T-helper 17 cell (primary cell): ENCODE measurements around the gene SHC4. TPM values are rescaled to one million over a fixed set of nuclear protein-coding genes. Genes with fewer than 3 reads are reported as not detected.
"Not testable (repeated sequence)": the region's sequence is repeated elsewhere in the genome, so short reads cannot be mapped to it uniquely, and the experiment has no call there.

Experiments used
- ATAC-seq: fragments of 150-1000 bp; cut with Tn5 transposase; 2 replicates; pipeline ENCODE4 v1.10.0; 2021; ENCODE audit warnings: mild to moderate bottlenecking, moderate library complexity
- DNase-seq, 3 donors: peaks; one replicate each; pipeline versions ENCODE4 v3.0.0 to v3.0.0-alpha.2; 2020 to 2021
- H3K9me3 ChIP-seq: one replicate; pipeline ENCODE4 v1.7.0; 2013; ENCODE audit warnings: low read length, mild to moderate bottlenecking; ENCODE audit not compliant: control insufficient read depth, poor library complexity, severe bottlenecking
- H3K27ac Mint-ChIP-seq: one replicate; pipeline ENCODE4 v1.8.0; 2022; ENCODE audit warnings: mild to moderate bottlenecking, moderate library complexity, mixed read lengths
- H3K27me3 Mint-ChIP-seq: one replicate; pipeline ENCODE4 v1.8.0; 2022; ENCODE audit warnings: mixed read lengths
- H3K36me3 Mint-ChIP-seq: one replicate; pipeline ENCODE4 v1.8.0; 2022; ENCODE audit warnings: low read depth, mixed read lengths
- H3K4me1 Mint-ChIP-seq: one replicate; pipeline ENCODE4 v1.8.0; 2022; ENCODE audit warnings: mild to moderate bottlenecking, mixed read lengths
- H3K4me3 Mint-ChIP-seq: one replicate; pipeline ENCODE4 v1.8.0; 2022; ENCODE audit warnings: mild to moderate bottlenecking, moderate library complexity, mixed read lengths
- total RNA-seq, 4 donors: library from RNA in 2 of 4; stranded (reverse) in 2 of 4; gene quantifications; one replicate each; pipeline ENCODE4 v1.2.3 and lab custom pipeline; 2022 to 2026

The SHC4 gene
- total RNA-seq, 2 donors from 2014 or later = 0.12 TPM; not detected in 1

DNA sequence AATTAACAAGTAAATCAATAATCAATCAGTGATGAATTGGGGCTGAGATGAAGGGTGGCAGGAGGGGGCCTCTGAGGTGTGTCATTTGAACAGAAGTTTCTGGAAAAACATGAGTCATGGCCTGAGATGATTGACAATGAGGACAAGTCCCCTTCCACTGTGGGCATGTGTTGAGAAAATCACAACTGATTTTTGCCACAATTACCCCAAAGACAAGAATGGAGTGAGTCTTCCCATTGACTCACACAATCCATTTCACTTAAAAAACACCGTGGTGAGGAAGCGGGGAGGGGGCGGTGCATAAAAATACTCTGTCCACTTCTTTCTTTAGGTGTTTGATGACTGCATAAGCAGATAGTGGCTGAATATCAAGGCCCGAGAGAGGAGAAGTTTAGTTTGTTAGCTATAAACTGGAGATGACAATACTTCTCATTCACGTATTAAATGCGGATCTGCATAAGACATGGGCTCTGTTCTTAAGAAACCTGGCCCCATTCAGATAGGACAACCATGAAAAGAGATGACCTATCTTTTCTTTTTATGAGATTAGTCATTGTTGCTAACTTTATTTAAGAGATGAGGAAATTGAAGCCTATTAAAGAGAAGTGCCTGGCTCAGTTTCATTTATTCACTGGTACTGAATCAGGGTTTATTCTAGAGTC, 34.7 kb downstream of the SHC4 start:
- H3K9me3 ChIP-seq = no peaks in the 10 kb centered on the region
- Mint-ChIP-seq H3K4me1 (no peaks in the 10 kb centered on the region), H3K27me3 (peaks cover 41% of the 10 kb centered on the region), H3K36me3 (peaks cover 5% of the 10 kb centered on the region), H3K27ac (no peak overlapping the region), H3K4me3 (no peak overlapping the region)
- ATAC-seq (no peak), DNase-seq (no peak)

DNA sequence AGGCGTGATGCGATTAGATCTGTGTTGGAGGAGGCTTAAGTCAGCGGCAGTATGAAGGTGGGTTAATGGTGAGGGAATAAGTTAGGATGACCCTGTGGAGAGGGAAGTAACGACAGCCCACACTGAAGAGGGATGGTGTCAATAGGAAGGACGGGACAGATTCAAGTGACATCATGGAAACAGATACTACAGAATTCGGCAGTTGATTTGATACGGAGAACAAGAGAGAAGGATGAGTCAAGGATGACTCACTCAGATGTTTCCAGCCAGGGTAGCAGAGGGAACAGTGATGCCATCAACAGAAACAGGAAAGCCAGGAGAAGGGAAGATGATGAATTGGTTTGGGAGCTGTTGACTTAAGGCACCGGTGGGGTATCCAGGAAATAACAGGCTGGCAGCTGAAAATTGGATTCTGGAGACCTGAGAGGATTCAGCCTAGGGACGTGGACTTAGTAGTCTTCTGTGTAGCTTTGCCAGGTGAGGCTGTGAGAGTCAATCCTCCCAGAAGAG, 38.0 kb downstream of the SHC4 start:
- Mint-ChIP-seq H3K4me1 (no peaks in the 10 kb centered on the region), H3K4me3 (no peak overlapping the region), H3K27ac (no peak overlapping the region), H3K36me3 (peaks cover 4% of the 10 kb centered on the region), H3K27me3 (peaks cover 43% of the 10 kb centered on the region)
- ATAC-seq (no peak), DNase-seq (no peak)
- H3K9me3 ChIP-seq = no peaks in the 10 kb centered on the region

DNA sequence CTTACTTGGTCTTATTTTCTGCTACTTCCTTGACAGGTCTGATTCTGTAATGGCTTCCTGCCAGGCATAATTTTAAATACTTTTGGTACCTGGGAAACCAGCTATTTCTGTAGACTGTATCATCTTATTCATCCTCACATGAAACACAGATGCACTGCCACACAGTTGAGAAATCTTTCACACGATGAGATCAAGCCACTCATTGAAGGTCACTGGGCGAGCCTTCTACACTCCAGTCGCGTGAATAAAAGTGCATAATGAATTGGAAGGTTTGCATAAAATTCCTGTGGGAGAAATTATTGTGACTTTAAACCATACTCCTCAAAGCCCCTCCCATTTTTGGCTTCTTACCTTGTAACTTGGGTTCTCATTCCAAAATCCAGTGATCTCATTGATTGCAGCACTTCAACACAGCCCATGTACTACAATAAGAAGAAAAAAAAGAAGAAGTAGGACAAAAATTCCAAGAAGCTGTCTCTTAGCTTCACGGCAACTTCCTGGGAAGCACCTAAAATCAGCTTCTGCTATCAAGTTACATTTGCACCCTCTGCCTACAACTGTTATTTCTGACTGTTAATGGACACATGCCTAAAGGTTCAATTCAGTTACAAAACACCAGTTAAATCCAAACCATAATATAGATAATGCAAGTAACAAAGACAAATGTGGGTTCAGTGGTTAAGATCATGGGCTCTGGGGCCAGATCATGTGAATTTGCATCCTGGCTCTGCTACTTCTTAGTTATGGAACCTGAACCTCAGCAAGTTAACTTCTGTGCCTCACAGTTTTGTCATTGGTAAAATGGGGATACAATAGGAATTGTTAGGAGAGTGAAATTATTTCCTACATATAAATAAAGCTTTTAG, 39.0 kb downstream of the SHC4 start:
- H3K4me1 Mint-ChIP-seq = no peaks in the 10 kb centered on the region
- no peak for ATAC-seq
- peaks cover 48% of the 10 kb centered on the region for H3K27me3 Mint-ChIP-seq
- peaks cover 6% of the 10 kb centered on the region for H3K36me3 Mint-ChIP-seq
- no peak overlapping the region for H3K4me3 Mint-ChIP-seq
- H3K9me3 ChIP-seq = no peaks in the 10 kb centered on the region
- DNase-seq = no peak
- no peak overlapping the region for H3K27ac Mint-ChIP-seq

DNA sequence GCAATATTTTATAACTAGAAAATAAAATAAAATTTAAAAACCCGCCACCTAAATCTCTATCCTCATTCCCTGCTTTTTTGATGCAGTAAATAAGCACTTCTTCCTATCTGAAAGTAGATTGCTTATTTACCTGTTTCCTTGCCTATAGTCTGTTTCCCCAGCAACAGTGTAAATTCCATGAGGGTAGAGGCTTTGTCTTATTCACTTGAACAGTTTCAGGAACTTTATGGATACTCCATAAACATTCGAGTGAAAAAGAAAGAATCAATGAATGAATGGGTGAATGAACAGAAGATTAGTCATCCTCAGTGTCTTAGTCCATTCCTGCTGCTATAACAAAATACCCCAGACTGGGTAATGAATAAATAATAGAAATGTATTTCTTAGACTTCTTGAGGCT, 41.7 kb downstream of the SHC4 start:
- ATAC-seq = no peak
- no peak for DNase-seq
- H3K4me1 Mint-ChIP-seq = no peaks in the 10 kb centered on the region

DNA sequence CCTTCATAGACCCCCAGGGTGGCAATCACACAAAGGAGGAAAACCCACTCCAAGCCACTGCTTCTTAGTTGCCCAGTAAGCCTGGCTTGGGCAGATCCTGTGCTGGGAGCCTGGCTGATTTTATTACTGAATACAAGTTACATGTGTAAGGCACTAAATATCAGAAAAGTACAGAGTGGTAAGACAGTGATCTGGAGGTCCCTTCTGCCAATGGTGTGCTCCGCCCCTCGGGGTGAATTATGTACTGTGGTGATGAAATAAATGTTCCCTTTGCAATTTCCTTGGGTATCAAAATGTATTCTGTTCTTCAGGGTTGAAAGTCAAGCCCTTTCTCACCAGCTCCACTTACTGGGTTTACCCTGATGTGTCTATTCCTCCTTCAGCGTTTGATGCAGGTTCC, 47.0 kb downstream of the SHC4 start:
- ATAC-seq (no peak), DNase-seq (no peak)
- peaks cover 32% of the 10 kb centered on the region for H3K27me3 Mint-ChIP-seq
- peaks cover 7% of the 10 kb centered on the region for H3K36me3 Mint-ChIP-seq
- no peak overlapping the region for H3K27ac Mint-ChIP-seq
- H3K4me1 Mint-ChIP-seq = no peaks in the 10 kb centered on the region
- no peak overlapping the region for H3K4me3 Mint-ChIP-seq
- H3K9me3 ChIP-seq = no peaks in the 10 kb centered on the region

More for the DNA sequence above, 41.7 kb downstream of the SHC4 start:
- Mint-ChIP-seq H3K36me3 (peaks cover 7% of the 10 kb centered on the region), H3K4me3 (no peak overlapping the region), H3K27me3 (peaks cover 51% of the 10 kb centered on the region), H3K27ac (no peak overlapping the region)
- H3K9me3 ChIP-seq = no peaks in the 10 kb centered on the region

DNA sequence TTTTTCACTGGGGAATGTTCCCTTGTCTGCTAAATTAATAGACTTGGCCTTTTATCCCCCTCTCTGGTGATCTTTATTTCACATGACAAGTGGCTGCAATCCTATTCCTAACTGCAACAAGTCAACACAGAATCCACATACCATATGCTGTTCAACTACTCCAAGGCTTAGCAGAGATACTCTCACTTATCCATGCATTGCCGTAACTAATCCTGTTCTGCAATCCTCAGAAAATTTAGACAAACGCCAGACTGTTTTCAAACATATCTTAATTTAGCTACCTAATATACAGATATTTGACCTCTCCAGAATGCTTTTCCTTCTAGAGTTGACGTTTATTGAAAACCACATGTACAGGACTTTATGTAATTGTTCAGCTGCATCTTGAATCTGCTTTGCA, 47.9 kb downstream of the SHC4 start:
- peaks cover 5% of the 10 kb centered on the region for H3K36me3 Mint-ChIP-seq
- H3K27me3 Mint-ChIP-seq = peaks cover 27% of the 10 kb centered on the region
- no peaks in the 10 kb centered on the region for H3K4me1 Mint-ChIP-seq

DNA sequence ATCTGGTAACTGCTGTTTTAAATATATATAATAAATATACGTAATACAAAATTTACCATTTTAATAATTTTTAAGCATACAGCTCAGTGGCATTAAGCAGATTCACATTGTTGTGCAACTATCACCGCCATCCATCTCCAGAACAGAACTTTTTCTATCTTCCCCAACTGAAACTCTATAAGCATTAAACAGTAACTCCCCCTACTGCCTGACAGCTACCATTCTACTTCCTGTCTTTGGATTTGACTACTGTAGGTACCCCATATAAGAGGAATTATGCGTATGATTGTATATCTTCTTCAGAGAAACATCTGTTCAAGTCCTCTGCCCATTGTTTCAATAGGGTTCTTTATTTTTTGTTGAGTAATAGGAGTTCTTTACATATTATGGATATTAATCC, 49.0 kb downstream of the SHC4 start:
- no peaks in the 10 kb centered on the region for H3K9me3 ChIP-seq
- Mint-ChIP-seq H3K36me3 (peaks cover 3% of the 10 kb centered on the region), H3K27me3 (peaks cover 22% of the 10 kb centered on the region), H3K4me1 (no peaks in the 10 kb centered on the region), H3K27ac (no peak overlapping the region), H3K4me3 (no peak overlapping the region)
- no peak for DNase-seq
- no peak for ATAC-seq

More for the DNA sequence above, 47.9 kb downstream of the SHC4 start:
- DNase-seq (no peak), ATAC-seq (no peak)
- H3K4me3 Mint-ChIP-seq = no peak overlapping the region
- no peaks in the 10 kb centered on the region for H3K9me3 ChIP-seq
- H3K27ac Mint-ChIP-seq = no peak overlapping the region

DNA sequence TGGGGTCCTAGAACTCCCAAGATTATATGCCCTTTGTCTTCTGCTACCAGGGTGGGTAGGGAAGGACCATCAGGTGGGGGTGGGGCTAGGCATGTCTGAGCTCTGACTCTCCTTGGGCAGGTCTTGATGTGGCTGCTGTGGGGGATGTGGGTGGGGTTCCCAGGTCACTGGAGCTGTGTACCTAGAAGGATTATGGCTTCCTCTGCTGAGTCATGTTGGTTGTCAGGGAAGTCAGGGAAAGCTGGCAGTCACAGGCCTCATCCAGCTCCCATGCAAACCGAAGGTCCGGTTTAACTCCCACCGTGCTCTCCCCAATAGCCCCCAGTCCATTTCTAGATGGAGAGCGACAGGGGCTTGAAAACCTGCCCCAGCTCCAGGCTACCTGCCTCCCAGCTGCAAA, 50.6 kb downstream of the SHC4 start:
- Mint-ChIP-seq H3K27me3 (peaks cover 12% of the 10 kb centered on the region), H3K4me1 (no peaks in the 10 kb centered on the region), H3K27ac (no peak overlapping the region), H3K4me3 (no peak overlapping the region), H3K36me3 (peaks cover under 1% of the 10 kb centered on the region)
- H3K9me3 ChIP-seq = no peaks in the 10 kb centered on the region
- DNase-seq (no peak), ATAC-seq (no peak)

DNA sequence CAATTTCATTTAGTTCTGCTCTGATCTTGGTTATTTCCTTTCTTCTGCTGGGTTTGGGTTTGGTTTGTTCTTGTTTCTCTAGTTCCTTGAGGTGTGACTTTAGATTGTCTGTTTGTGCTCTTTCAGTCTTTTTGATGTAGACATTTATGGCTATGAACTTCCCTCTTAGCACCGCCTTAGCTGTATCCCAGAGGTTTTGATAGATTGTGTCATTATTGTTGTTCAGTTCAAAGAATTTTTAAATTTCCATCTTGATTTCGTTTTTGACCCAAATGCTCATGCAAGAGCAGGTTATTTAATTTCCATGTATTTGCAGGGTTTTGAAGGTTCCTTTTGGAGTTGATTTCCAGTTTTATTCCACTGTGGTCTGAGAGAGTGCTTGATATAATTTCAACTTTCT, 53.2 kb downstream of the SHC4 start:
- not testable (repeated sequence) for H3K4me3 Mint-ChIP-seq, H3K9me3 ChIP-seq, H3K27ac Mint-ChIP-seq, ATAC-seq, DNase-seq, H3K4me1 Mint-ChIP-seq, H3K36me3 Mint-ChIP-seq, H3K27me3 Mint-ChIP-seq

DNA sequence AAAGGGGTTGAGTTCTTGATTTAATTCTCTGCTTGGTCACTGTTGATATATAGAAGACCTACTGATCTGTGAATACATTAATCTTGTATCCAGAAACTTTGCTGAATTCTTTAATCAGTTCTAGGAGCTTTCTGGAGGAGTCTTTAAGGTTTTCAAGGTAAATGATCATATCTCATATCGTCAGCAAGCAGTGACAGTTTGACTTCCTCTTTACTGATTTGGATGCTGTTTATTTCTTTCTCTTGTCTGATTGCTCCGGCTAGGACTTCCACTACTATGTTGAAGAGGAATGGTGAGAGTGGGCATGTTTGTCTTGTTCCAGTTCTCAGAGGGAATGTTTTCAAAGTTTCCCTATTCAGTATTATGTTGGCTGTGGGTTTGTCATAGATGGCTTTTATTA, 54.4 kb downstream of the SHC4 start:
- not testable (repeated sequence) for H3K4me1 Mint-ChIP-seq, H3K27ac Mint-ChIP-seq

DNA sequence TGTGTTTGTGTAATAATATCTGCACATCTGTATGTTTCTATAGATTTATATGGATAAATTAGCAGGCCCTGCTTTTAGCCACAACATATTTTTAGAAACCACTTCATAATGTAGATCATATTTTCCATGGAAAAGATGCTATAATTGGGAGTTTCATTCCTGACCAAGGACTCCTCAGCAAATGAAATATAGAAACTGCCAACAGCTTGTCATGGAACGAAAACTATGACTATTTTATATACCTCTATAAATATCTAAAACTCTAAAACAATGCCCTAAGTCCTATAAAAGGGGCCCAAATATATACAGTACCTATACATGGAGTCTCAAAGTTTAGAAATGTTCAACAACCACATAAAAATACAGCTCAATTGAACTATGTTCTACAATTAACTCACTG, 57.9 kb downstream of the SHC4 start:
- Mint-ChIP-seq H3K4me3 (no peak overlapping the region), H3K27ac (no peak overlapping the region), H3K36me3 (no peaks in the 10 kb centered on the region)

More for the DNA sequence above, 54.4 kb downstream of the SHC4 start:
- not testable (repeated sequence) for H3K4me3 Mint-ChIP-seq, ATAC-seq, H3K27me3 Mint-ChIP-seq, H3K36me3 Mint-ChIP-seq, DNase-seq, H3K9me3 ChIP-seq

DNA sequence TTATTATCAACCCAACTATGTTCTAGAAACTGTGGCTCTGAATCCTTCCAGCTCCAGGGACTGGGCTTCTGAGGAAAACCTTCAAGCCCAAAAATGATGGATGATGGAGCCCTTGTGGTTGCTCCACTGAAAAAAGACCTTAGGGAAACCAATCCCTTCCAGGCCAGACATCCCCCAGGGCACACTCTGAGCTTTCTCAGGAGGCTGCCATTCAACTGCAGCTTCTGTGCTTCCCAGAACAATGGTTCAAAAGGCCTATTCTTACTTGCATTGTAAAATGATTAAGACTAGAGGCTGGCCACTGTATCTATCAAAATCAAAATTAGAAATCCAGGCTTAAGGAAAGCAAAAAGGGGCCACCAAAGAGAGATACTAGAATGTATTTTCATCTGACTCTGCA, 58.5 kb downstream of the SHC4 start:
- no peak for ATAC-seq

More for the DNA sequence above, 57.9 kb downstream of the SHC4 start:
- DNase-seq (no peak), ATAC-seq (no peak)
- no peaks in the 10 kb centered on the region for H3K9me3 ChIP-seq
- Mint-ChIP-seq H3K27me3 (no peaks in the 10 kb centered on the region), H3K4me1 (no peaks in the 10 kb centered on the region)

DNA sequence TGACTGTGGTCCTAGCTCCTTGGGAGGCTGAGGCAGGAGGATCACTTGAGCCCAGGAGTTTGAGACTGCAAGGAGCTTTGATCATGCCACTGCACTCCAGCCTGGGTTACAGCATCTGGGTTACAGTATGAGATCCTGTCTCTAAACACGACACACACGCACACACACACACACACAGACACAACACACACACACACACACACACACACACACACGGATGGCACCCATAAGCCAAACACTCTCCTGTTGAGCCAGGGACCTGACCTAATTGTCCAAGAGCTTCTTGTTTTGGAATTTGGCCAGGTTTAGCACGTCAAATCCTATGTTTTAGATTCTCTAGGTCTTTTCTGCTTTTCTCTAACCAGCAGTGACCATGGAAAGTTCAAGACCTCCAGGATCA, 59.0 kb downstream of the SHC4 start:
- Mint-ChIP-seq H3K36me3 (no peaks in the 10 kb centered on the region), H3K4me3 (no peak overlapping the region), H3K27me3 (peaks cover 8% of the 10 kb centered on the region), H3K4me1 (no peaks in the 10 kb centered on the region), H3K27ac (no peak overlapping the region)
- H3K9me3 ChIP-seq = no peaks in the 10 kb centered on the region
- DNase-seq (no peak), ATAC-seq (no peak)

More for the DNA sequence above, 58.5 kb downstream of the SHC4 start:
- no peak overlapping the region for H3K4me3 Mint-ChIP-seq
- H3K27me3 Mint-ChIP-seq = peaks cover 3% of the 10 kb centered on the region
- no peaks in the 10 kb centered on the region for H3K4me1 Mint-ChIP-seq
- H3K9me3 ChIP-seq = no peaks in the 10 kb centered on the region
- no peak overlapping the region for H3K27ac Mint-ChIP-seq
- H3K36me3 Mint-ChIP-seq = no peaks in the 10 kb centered on the region
- no peak for DNase-seq
